GM12892 (cell line): Measurements from ENCODE around the gene SLC27A5.
"Not testable (repeated sequence)": the region's sequence is repeated elsewhere in the genome, so short reads cannot be mapped to it uniquely, and the experiment has no call there.

Source experiments
- DNase-seq: peaks from one replicate; pipeline ENCODE4 v3.0.0; 2011; ENCODE audit not compliant: insufficient read length
- FAIRE-seq: peaks from 2 replicates; lab custom pipeline; 2011; peaks lifted over from hg19 to GRCh38; lab: Jason Lieb, UNC
- POLR2A ChIP-seq: IDR thresholded peaks from 2 replicates; pipeline ENCODE4 v1.6.1; 2011; ENCODE audit warnings: low read depth, low read length, control low read depth
- POLR2AphosphoS5 ChIP-seq: IDR thresholded peaks from 2 replicates; pipeline ENCODE4 v1.6.1; 2011; ENCODE audit warnings: low read depth, low read length, control low read depth
- TAF1 ChIP-seq: IDR thresholded peaks from 2 replicates; pipeline ENCODE4 v1.6.1; 2011; ENCODE audit warnings: low read depth, mild to moderate bottlenecking, control low read depth, low read length, borderline replicate concordance

Gene SLC27A5

GRCh38 chr19:58469241-58470013 is 42.4 kb downstream of the SLC27A5 start:
- FAIRE-seq (no peak), DNase-seq (no peak)
- TF ChIP-seq POLR2A = no peak
- TF ChIP-seq POLR2AphosphoS5 = no peak
- TF ChIP-seq TAF1 = no peak

GRCh38 chr19:58468216-58468839 is 43.5 kb downstream of the SLC27A5 start:
- TF ChIP-seq TAF1 = no peak
- no peak for FAIRE-seq
- no peak for DNase-seq

GRCh38 chr19:58466760-58467589 is 44.8 kb downstream of the SLC27A5 start, which contains the start of gene ZNF324:
Gene ZNF324 (plus strand): TSS chr19:58467080. CDS start chr19:58469186, 2,106 bp downstream.
- FAIRE-seq = peak; percentile 97
- peak; percentile 55 for TF ChIP-seq TAF1
- peak; percentile 74 for TF ChIP-seq POLR2AphosphoS5
- peak; percentile 84 for TF ChIP-seq POLR2A
- peak; percentile 98 for DNase-seq

GRCh38 chr19:58466089-58466759 is 45.6 kb downstream of the SLC27A5 start:
- TF ChIP-seq TAF1 = no peak
- TF ChIP-seq POLR2AphosphoS5 = no peak
- no peak for TF ChIP-seq POLR2A
- DNase-seq = no peak
- no peak for FAIRE-seq

- no peak for FAIRE-seq
- DNase-seq = no peak
- TF ChIP-seq POLR2A = no peak
- no peak for TF ChIP-seq TAF1
- no peak for TF ChIP-seq POLR2AphosphoS5
These were observed 51.8 kb downstream of the SLC27A5 start for GRCh38 chr19:58460039-58460438.

DNA sequence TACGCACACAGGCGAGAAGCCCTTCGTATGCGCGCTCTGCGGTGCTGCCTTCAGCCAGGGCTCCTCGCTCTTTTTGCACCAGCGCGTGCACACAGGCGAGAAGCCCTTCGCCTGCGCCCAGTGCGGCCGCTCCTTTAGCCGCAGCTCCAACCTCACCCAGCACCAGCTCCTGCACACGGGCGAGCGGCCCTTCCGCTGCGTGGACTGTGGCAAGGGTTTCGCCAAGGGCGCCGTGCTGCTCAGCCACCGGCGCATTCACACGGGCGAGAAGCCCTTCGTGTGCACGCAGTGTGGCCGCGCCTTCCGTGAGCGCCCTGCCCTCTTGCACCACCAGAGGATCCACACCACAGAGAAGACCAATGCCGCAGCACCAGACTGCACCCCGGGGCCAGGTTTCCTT is 55.7 kb downstream of the SLC27A5 start:
- DNase-seq (no peak), FAIRE-seq (no peak)
- no peak for TF ChIP-seq POLR2AphosphoS5
- no peak for TF ChIP-seq POLR2A
- no peak for TF ChIP-seq TAF1

DNA sequence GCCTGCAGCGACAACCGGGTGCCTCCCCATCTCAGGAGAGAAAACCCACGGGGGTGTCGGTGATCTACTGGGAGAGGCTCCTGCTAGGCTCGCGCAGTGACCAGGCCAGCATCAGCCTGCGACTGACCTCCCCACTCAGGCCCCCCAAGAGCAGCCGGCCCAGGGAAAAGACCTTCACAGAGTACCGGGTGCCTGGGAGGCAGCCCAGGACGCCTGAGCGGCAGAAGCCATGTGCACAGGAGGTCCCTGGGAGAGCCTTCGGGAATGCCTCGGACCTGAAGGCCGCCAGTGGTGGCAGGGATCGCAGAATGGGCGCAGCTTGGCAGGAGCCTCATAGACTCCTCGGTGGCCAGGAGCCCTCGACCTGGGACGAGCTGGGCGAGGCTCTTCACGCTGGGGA is 56.5 kb downstream of the SLC27A5 start:
- FAIRE-seq (no peak), DNase-seq (no peak)
- TF ChIP-seq POLR2AphosphoS5 = no peak
- no peak for TF ChIP-seq TAF1
- no peak for TF ChIP-seq POLR2A

DNA sequence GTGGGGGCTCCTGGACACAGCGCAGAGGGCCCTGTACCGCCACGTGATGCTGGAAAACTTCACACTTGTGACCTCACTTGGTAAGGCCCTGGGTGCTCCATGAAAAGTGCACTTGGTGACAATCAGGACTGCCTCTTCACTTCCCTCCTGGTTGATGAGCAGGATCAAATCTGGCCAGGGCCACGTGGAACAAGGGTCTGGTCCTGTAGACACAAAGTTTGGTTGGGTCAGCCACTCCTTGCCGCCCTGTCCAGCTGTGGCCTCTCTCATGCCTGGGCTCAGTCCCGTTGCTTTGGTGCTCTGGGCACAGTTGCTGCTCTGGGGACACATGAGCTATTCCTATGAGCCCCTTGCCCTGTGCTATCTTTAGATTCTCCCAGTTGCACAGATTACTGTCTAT is 58.0 kb downstream of the SLC27A5 start:
- no peak for FAIRE-seq
- TF ChIP-seq TAF1 = no peak
- TF ChIP-seq POLR2A = no peak
- TF ChIP-seq POLR2AphosphoS5 = no peak
- DNase-seq = no peak

- TF ChIP-seq POLR2A = peak; percentile 66; the same call in 1 of the 2 replicates
- peak; percentile 45; the same call in 1 of the 2 replicates for TF ChIP-seq POLR2AphosphoS5
- 0 out of 2 replicates have a peak, but pooled peaks have one; percentile 19 for TF ChIP-seq TAF1
- FAIRE-seq = peak; percentile 89
- peak; percentile 98 for DNase-seq
These were observed 60.3 kb downstream of the SLC27A5 start, which contains the start of gene ZNF324B for GRCh38 chr19:58451358-58452101. Gene ZNF324B (plus strand): TSS chr19:58451622. CDS start chr19:58453702, 2,080 bp downstream.

GRCh38 chr19:58450856-58451357 is 60.9 kb downstream of the SLC27A5 start:
- DNase-seq (no peak), FAIRE-seq (no peak)
- TF ChIP-seq POLR2A = no peak
- TF ChIP-seq POLR2AphosphoS5 = no peak
- TF ChIP-seq TAF1 = no peak

DNA sequence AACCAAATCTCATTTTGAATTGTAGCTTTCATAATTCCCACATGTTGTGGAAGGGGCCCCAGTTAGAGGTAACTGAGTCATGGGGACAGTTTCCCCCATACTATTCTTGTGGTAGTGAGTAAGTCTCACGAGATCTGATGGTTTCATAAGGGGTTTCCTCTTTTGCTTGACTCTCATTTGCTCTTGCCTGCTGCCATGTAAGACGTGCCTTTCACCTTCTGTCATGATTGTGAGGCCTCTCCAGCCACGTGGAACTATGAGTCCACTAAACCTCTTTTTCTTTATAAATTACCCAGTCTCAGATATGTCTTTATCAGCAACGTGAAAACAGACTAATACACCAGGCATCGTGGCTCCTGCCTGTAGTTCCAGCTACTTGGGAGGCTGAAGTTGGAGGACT is 61.8 kb downstream of the SLC27A5 start:
- DNase-seq = not testable (repeated sequence)

GRCh38 chr19:58448860-58449259 is 62.9 kb downstream of the SLC27A5 start:
- DNase-seq, FAIRE-seq: not testable (repeated sequence)

More for the DNA sequence above, 61.8 kb downstream of the SLC27A5 start:
- FAIRE-seq = not testable (repeated sequence)
